HEK293 (cell line): Measurements from ENCODE around the gene ACSS1.

Experiments used
- CTCF ChIA-PET: fragments of 350-600 bp; formaldehyde crosslinking; extraction: SDS; loops from one replicate; lab custom pipeline; 2021; ENCODE audit warnings: antibody characterized with exemption; lab: Yijun Ruan, JAX
- POLR2A ChIA-PET: fragments of 300-600 bp; formaldehyde crosslinking; extraction: SDS; loops from one replicate; lab custom pipeline; 2020; ENCODE audit warnings: antibody characterized with exemption, inconsistent platforms; lab: Yijun Ruan, JAX
- H3K27ac ChIP-seq: fragments of 200-500 bp; sonication (Bioruptor generic); 2 replicates; pipeline ENCODE4 v1.5.1; 2014; ENCODE audit warnings: low read depth, low read length, control low read depth, inconsistent platforms; ENCODE audit errors: extremely low read depth
- H3K36me3 ChIP-seq, 2 experiments: fragments of 200-500 bp in 1 of 2; sonication (Bioruptor generic) in 1 of 2; 1 replicate in 1 of 2; 2 replicates in 1 of 2; pipeline ENCODE4 v1.5.1; 2014 to 2017; ENCODE audit warnings: inconsistent platforms in 2 of 2, low read length in 2 of 2; ENCODE audit not compliant: control insufficient read depth in 2 of 2, insufficient read depth in 1 of 2
- H3K4me1 ChIP-seq: fragments of 200-500 bp; sonication (Bioruptor generic); 2 replicates; pipeline ENCODE4 v1.5.1; 2014; ENCODE audit warnings: mild to moderate bottlenecking, low read length, inconsistent platforms; ENCODE audit not compliant: control insufficient read depth, insufficient read depth
- H3K4me3 ChIP-seq: 2 replicates; pipeline ENCODE4 v1.5.1; 2011; ENCODE audit warnings: low read depth, mild to moderate bottlenecking, control low read depth, low read length, moderate library complexity
- H3K9me3 ChIP-seq: fragments of 200-500 bp; sonication (Bioruptor generic); 2 replicates; pipeline ENCODE4 v1.5.1; 2014; ENCODE audit warnings: low read depth, low read length, inconsistent platforms; ENCODE audit not compliant: control insufficient read depth, insufficient read depth
- FEZF1 ChIP-seq: fragments of 450-650 bp; formaldehyde crosslinking; IDR thresholded peaks from 2 replicates; pipeline ENCODE4 v1.5.1; 2016; ENCODE audit warnings: missing biosample characterization, missing genetic modification characterization
- HOXA7 ChIP-seq: sonication (generic); formaldehyde crosslinking; IDR thresholded peaks from 2 replicates; pipeline ENCODE4 v1.8.1; 2022; ENCODE audit warnings: missing genetic modification reagents, borderline replicate concordance
- KLF10 ChIP-seq: fragments of 450-650 bp; IDR thresholded peaks from 2 replicates; pipeline ENCODE4 v1.5.1; 2018; ENCODE audit warnings: missing biosample characterization, mild to moderate bottlenecking, missing genetic modification characterization
- ZFHX2 ChIP-seq: fragments of 450-650 bp; formaldehyde crosslinking; conservative IDR thresholded peaks from 2 replicates; pipeline ENCODE4 v1.5.1; 2016; ENCODE audit warnings: missing biosample characterization, missing genetic modification characterization
- ZNF10 ChIP-seq: fragments of 450-650 bp; formaldehyde crosslinking; IDR thresholded peaks from 2 replicates; pipeline ENCODE4 v1.5.1; 2017; ENCODE audit warnings: missing biosample characterization, missing genetic modification characterization
- ZNF133 ChIP-seq: fragments of 450-650 bp; formaldehyde crosslinking; IDR thresholded peaks from 2 replicates; pipeline ENCODE4 v1.5.1; 2016; ENCODE audit warnings: missing biosample characterization, missing genetic modification characterization
- ZNF174 ChIP-seq: fragments of 450-650 bp; formaldehyde crosslinking; IDR thresholded peaks from 2 replicates; pipeline ENCODE4 v1.5.0; 2017; ENCODE audit warnings: missing biosample characterization, mild to moderate bottlenecking, missing genetic modification characterization
- ZNF2 ChIP-seq: fragments of 450-650 bp; formaldehyde crosslinking; IDR thresholded peaks from 2 replicates; pipeline ENCODE4 v1.5.1; 2016; ENCODE audit warnings: missing biosample characterization, missing genetic modification characterization
- ZNF23 ChIP-seq: fragments of 450-650 bp; formaldehyde crosslinking; IDR thresholded peaks from 2 replicates; pipeline ENCODE4 v1.5.1; 2016; ENCODE audit warnings: missing biosample characterization, missing genetic modification characterization, borderline replicate concordance
- ZNF354C ChIP-seq: fragments of 450-650 bp; formaldehyde crosslinking; IDR thresholded peaks from 2 replicates; pipeline ENCODE4 v1.5.1; 2016; ENCODE audit warnings: missing biosample characterization, missing genetic modification characterization, low read depth, borderline replicate concordance
- ZNF37A ChIP-seq: fragments of 450-650 bp; IDR thresholded peaks from 2 replicates; pipeline ENCODE4 v1.5.1; 2018; ENCODE audit warnings: missing biosample characterization, missing genetic modification characterization
- ZNF48 ChIP-seq: fragments of 450-650 bp; formaldehyde crosslinking; IDR thresholded peaks from 2 replicates; pipeline ENCODE4 v1.5.1; 2016; ENCODE audit warnings: missing biosample characterization, missing genetic modification characterization
- ZNF510 ChIP-seq: fragments of 450-650 bp; formaldehyde crosslinking; IDR thresholded peaks from 2 replicates; pipeline ENCODE4 v1.5.1; 2018; ENCODE audit warnings: mild to moderate bottlenecking, missing genetic modification characterization, missing biosample characterization; ENCODE audit not compliant: insufficient replicate concordance
- ZNF514 ChIP-seq: fragments of 450-650 bp; formaldehyde crosslinking; IDR thresholded peaks from 2 replicates; pipeline ENCODE4 v1.5.1; 2016; ENCODE audit warnings: missing biosample characterization, missing genetic modification characterization
- ZNF549 ChIP-seq: fragments of 450-650 bp; IDR thresholded peaks from 2 replicates; pipeline ENCODE4 v1.5.1; 2018; ENCODE audit warnings: missing biosample characterization, missing genetic modification characterization, mild to moderate bottlenecking, inconsistent platforms, moderate library complexity
- ZNF624 ChIP-seq: fragments of 450-650 bp; formaldehyde crosslinking; IDR thresholded peaks from 2 replicates; pipeline ENCODE4 v1.5.1; 2017; ENCODE audit warnings: missing biosample characterization, missing genetic modification characterization
- ZNF660 ChIP-seq: fragments of 450-650 bp; IDR thresholded peaks from 2 replicates; pipeline ENCODE4 v1.5.1; 2018; ENCODE audit warnings: missing biosample characterization, mild to moderate bottlenecking, missing genetic modification characterization
- ZNF677 ChIP-seq: fragments of 450-650 bp; IDR thresholded peaks from 2 replicates; pipeline ENCODE4 v1.5.0; 2018; ENCODE audit warnings: missing biosample characterization, mild to moderate bottlenecking, missing genetic modification characterization, moderate library complexity
- ZNF76 ChIP-seq: fragments of 450-650 bp; formaldehyde crosslinking; IDR thresholded peaks from 2 replicates; pipeline ENCODE4; 2016; ENCODE audit warnings: low read depth, missing biosample characterization, missing genetic modification characterization, borderline replicate concordance
- ZNF843 ChIP-seq: fragments of 450-650 bp; formaldehyde crosslinking; IDR thresholded peaks from 2 replicates; pipeline ENCODE4 v1.5.1; 2016; ENCODE audit warnings: missing biosample characterization, missing genetic modification characterization
- TF ChIP-seq, protein P1 (sequence below): fragments of 450-650 bp; formaldehyde crosslinking; IDR thresholded peaks from 2 replicates; pipeline ENCODE4 v1.5.1; 2016; ENCODE audit warnings: missing biosample characterization, missing genetic modification characterization
- TF ChIP-seq, protein P2 (sequence below): fragments of 450-650 bp; formaldehyde crosslinking; IDR thresholded peaks from 2 replicates; pipeline ENCODE4 v1.5.1; 2016; ENCODE audit warnings: missing biosample characterization, missing genetic modification characterization
- TF ChIP-seq, protein P3 (sequence below): fragments of 450-650 bp; formaldehyde crosslinking; IDR thresholded peaks from 2 replicates; pipeline ENCODE4 v1.5.1; 2016; ENCODE audit warnings: missing biosample characterization, missing genetic modification characterization
- TF ChIP-seq, protein P4 (sequence below): fragments of 450-650 bp; formaldehyde crosslinking; IDR thresholded peaks from 2 replicates; pipeline ENCODE4 v1.5.0; 2017; ENCODE audit warnings: missing biosample characterization, missing genetic modification characterization, borderline replicate concordance
- TF ChIP-seq, protein P5 (sequence below): fragments of 450-650 bp; formaldehyde crosslinking; optimal IDR thresholded peaks from 2 replicates; pipeline ENCODE3; 2016; ENCODE audit warnings: missing biosample characterization, mild to moderate bottlenecking, missing genetic modification characterization
- TF ChIP-seq, protein P6 (sequence below): fragments of 450-650 bp; formaldehyde crosslinking; IDR thresholded peaks from 2 replicates; pipeline ENCODE4 v1.5.1; 2016; ENCODE audit warnings: missing biosample characterization, missing genetic modification characterization, borderline replicate concordance

Gene ACSS1

DNA sequence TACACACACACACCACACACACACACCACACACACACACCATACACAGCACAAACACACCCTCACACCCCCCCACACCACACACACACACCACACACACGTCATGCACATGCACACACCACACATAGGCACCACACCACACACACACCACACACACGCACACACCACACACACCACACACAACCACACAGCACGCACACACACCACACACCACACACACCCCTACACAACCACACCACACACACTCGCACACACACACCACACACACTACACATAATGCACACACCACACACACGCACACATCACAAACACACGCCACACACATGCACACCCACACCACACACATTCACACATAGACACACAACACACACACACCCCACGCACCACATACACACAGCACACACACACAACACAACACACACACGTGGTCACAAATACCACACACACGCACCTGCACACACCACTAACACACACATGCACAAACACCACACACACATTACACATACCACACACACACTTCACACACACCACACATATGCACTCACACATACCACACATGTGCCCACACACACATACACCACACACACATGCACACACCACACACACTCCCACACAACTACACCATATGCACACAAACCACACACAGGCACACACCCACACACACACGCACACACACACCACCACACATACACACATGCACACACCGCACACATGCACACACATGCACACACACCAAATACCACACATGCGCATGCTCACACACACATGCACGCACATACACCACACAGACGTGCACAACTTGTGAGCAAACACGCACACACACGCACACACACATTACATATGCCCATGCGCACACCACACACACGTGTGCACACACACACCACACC is 9.4 kb upstream of the ACSS1 start:
- no peak overlapping the region for H3K4me3 ChIP-seq
- no peaks in the 10 kb centered on the region for H3K4me1 ChIP-seq
- H3K36me3 ChIP-seq, result no peaks in the 10 kb centered on the region
- CTCF ChIA-PET, result no interaction called here
- H3K27ac ChIP-seq, result no peak overlapping the region
- POLR2A ChIA-PET, result no interaction called here
- no peaks in the 10 kb centered on the region for H3K9me3 ChIP-seq
- TF ChIP-seq ZNF843 (tag by site-specific recombination) (no peak), ZNF37A (no peak), ZNF354C (tag by site-specific recombination) (0 out of 2 replicates have a peak, but pooled peaks have one; percentile 63), ZNF76 (tag by site-specific recombination) (no peak), ZNF677 (tag by site-specific recombination) (no peak), KLF10 (no peak), ZNF624 (no peak), ZNF514 (no peak), ZNF23 (tag by site-specific recombination) (no peak), ZNF510 (tag by site-specific recombination) (no peak), FEZF1 (tag by site-specific recombination) (no peak), HOXA7 (CRISPR knock-in tag) (no peak), ZNF549 (no peak), ZNF2 (tag by site-specific recombination) (no peak), ZNF174 (tag by site-specific recombination) (no peak), ZNF10 (tag by site-specific recombination) (no peak), ZNF133 (tag by site-specific recombination) (peak; percentile 8; the same call in 1 of the 2 replicates), ZFHX2 (peak; percentile 67), ZNF660 (tag by site-specific recombination) (no peak), ZNF48 (tag by site-specific recombination) (0 out of 2 replicates have a peak, but pooled peaks have one; percentile 59)
- TF ChIP-seq, protein P1, sequence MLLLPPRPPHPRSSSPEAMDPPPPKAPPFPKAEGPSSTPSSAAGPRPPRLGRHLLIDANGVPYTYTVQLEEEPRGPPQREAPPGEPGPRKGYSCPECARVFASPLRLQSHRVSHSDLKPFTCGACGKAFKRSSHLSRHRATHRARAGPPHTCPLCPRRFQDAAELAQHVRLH (tag by site-specific recombination), result no peak
- TF ChIP-seq, protein P2, sequence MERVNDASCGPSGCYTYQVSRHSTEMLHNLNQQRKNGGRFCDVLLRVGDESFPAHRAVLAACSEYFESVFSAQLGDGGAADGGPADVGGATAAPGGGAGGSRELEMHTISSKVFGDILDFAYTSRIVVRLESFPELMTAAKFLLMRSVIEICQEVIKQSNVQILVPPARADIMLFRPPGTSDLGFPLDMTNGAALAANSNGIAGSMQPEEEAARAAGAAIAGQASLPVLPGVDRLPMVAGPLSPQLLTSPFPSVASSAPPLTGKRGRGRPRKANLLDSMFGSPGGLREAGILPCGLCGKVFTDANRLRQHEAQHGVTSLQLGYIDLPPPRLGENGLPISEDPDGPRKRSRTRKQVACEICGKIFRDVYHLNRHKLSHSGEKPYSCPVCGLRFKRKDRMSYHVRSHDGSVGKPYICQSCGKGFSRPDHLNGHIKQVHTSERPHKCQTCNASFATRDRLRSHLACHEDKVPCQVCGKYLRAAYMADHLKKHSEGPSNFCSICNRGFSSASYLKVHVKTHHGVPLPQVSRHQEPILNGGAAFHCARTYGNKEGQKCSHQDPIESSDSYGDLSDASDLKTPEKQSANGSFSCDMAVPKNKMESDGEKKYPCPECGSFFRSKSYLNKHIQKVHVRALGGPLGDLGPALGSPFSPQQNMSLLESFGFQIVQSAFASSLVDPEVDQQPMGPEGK, result no peak
- TF ChIP-seq, protein P3, sequence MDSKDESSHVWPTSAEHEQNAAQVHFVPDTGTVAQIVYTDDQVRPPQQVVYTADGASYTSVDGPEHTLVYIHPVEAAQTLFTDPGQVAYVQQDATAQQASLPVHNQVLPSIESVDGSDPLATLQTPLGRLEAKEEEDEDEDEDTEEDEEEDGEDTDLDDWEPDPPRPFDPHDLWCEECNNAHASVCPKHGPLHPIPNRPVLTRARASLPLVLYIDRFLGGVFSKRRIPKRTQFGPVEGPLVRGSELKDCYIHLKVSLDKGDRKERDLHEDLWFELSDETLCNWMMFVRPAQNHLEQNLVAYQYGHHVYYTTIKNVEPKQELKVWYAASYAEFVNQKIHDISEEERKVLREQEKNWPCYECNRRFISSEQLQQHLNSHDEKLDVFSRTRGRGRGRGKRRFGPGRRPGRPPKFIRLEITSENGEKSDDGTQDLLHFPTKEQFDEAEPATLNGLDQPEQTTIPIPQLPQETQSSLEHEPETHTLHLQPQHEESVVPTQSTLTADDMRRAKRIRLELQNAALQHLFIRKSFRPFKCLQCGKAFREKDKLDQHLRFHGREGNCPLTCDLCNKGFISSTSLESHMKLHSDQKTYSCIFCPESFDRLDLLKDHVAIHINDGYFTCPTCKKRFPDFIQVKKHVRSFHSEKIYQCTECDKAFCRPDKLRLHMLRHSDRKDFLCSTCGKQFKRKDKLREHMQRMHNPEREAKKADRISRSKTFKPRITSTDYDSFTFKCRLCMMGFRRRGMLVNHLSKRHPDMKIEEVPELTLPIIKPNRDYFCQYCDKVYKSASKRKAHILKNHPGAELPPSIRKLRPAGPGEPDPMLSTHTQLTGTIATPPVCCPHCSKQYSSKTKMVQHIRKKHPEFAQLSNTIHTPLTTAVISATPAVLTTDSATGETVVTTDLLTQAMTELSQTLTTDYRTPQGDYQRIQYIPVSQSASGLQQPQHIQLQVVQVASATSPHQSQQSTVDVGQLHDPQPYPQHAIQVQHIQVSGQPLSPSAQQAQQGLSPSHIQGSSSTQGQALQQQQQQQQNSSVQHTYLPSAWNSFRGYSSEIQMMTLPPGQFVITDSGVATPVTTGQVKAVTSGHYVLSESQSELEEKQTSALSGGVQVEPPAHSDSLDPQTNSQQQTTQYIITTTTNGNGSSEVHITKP (tag by site-specific recombination), result no peak
- TF ChIP-seq, protein P4, sequence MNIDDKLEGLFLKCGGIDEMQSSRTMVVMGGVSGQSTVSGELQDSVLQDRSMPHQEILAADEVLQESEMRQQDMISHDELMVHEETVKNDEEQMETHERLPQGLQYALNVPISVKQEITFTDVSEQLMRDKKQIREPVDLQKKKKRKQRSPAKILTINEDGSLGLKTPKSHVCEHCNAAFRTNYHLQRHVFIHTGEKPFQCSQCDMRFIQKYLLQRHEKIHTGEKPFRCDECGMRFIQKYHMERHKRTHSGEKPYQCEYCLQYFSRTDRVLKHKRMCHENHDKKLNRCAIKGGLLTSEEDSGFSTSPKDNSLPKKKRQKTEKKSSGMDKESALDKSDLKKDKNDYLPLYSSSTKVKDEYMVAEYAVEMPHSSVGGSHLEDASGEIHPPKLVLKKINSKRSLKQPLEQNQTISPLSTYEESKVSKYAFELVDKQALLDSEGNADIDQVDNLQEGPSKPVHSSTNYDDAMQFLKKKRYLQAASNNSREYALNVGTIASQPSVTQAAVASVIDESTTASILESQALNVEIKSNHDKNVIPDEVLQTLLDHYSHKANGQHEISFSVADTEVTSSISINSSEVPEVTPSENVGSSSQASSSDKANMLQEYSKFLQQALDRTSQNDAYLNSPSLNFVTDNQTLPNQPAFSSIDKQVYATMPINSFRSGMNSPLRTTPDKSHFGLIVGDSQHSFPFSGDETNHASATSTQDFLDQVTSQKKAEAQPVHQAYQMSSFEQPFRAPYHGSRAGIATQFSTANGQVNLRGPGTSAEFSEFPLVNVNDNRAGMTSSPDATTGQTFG (tag by site-specific recombination), result no peak
- TF ChIP-seq, protein P5, sequence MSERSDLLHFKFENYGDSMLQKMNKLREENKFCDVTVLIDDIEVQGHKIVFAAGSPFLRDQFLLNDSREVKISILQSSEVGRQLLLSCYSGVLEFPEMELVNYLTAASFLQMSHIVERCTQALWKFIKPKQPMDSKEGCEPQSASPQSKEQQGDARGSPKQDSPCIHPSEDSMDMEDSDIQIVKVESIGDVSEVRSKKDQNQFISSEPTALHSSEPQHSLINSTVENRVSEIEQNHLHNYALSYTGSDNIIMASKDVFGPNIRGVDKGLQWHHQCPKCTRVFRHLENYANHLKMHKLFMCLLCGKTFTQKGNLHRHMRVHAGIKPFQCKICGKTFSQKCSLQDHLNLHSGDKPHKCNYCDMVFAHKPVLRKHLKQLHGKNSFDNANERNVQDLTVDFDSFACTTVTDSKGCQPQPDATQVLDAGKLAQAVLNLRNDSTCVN (tag by site-specific recombination), result peak; percentile 11
- TF ChIP-seq, protein P6, sequence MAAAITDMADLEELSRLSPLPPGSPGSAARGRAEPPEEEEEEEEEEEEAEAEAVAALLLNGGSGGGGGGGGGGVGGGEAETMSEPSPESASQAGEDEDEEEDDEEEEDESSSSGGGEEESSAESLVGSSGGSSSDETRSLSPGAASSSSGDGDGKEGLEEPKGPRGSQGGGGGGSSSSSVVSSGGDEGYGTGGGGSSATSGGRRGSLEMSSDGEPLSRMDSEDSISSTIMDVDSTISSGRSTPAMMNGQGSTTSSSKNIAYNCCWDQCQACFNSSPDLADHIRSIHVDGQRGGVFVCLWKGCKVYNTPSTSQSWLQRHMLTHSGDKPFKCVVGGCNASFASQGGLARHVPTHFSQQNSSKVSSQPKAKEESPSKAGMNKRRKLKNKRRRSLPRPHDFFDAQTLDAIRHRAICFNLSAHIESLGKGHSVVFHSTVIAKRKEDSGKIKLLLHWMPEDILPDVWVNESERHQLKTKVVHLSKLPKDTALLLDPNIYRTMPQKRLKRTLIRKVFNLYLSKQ (tag by site-specific recombination), result no peak
